ENCODE measurements around the gene TARBP2. TPM values are rescaled to one million over a fixed set of nuclear protein-coding genes. Genes with fewer than 3 reads are reported as not detected.
"Not testable (repeated sequence)": the region's sequence is repeated elsewhere in the genome, so short reads cannot be mapped to it uniquely, and the experiment has no call there.

Gene TARBP2
- total RNA-seq, 1 donor from 2014 or later: 22.3 TPM

GRCh38 chr12:53474077-53474476 is 27.0 kb upstream of the TARBP2 start:
- ATAC-seq (no peak), DNase-seq (ENCODE audit: low spot score) (no peak)

GRCh38 chr12:53474819-53475218 is 26.3 kb upstream of the TARBP2 start:
- ATAC-seq: no peak

GRCh38 chr12:53476769-53477209 is 24.3 kb upstream of the TARBP2 start:
- no peak for DNase-seq (ENCODE audit: low spot score)
- peak; percentile 31 for ATAC-seq

More at GRCh38 chr12:53474819-53475218, 26.3 kb upstream of the TARBP2 start:
- no peak for DNase-seq (ENCODE audit: low spot score)

- ATAC-seq: no peak
- no peak for DNase-seq (ENCODE audit: low spot score)
Measured at GRCh38 chr12:53478865-53479264, 22.2 kb upstream of the TARBP2 start.

GRCh38 chr12:53479331-53479730 is 21.8 kb upstream of the TARBP2 start:
- DNase-seq (ENCODE audit: low spot score): no peak
- ATAC-seq: no peak

GRCh38 chr12:53480491-53481442 is 20.3 kb upstream of the TARBP2 start:
- ATAC-seq (no peak), DNase-seq (ENCODE audit: low spot score) (no peak)

GRCh38 chr12:53481458-53481857 is 19.6 kb upstream of the TARBP2 start:
- DNase-seq (ENCODE audit: low spot score); ATAC-seq: not testable (repeated sequence)

- no peak for DNase-seq (ENCODE audit: low spot score)
- ATAC-seq: no peak
Measured at GRCh38 chr12:53481939-53482586, 19.0 kb upstream of the TARBP2 start.

- ATAC-seq: peak; percentile 2
- no peak for DNase-seq (ENCODE audit: low spot score)
Measured at GRCh38 chr12:53482626-53483168, 18.4 kb upstream of the TARBP2 start.

- DNase-seq (ENCODE audit: low spot score) (no peak), ATAC-seq (peak; percentile 4)
Measured at GRCh38 chr12:53483225-53483978, 17.7 kb upstream of the TARBP2 start.

GRCh38 chr12:53483979-53484377 is 17.1 kb upstream of the TARBP2 start:
- ATAC-seq (no peak), DNase-seq (ENCODE audit: low spot score) (no peak)

- ATAC-seq (no peak), DNase-seq (ENCODE audit: low spot score) (no peak)
Measured at GRCh38 chr12:53484686-53485575, 16.2 kb upstream of the TARBP2 start.

- DNase-seq (ENCODE audit: low spot score) (no peak), ATAC-seq (peak; percentile 3)
Measured at GRCh38 chr12:53485955-53486735, 14.9 kb upstream of the TARBP2 start.

GRCh38 chr12:53486736-53487487 is 14.2 kb upstream of the TARBP2 start:
- no peak for DNase-seq (ENCODE audit: low spot score)

GRCh38 chr12:53489242-53489864 is 11.7 kb upstream of the TARBP2 start:
- DNase-seq (ENCODE audit: low spot score) (no peak), ATAC-seq (no peak)

More at GRCh38 chr12:53486736-53487487, 14.2 kb upstream of the TARBP2 start:
- ATAC-seq: peak; percentile 4

- no peak for DNase-seq (ENCODE audit: low spot score)
- no peak for ATAC-seq
Measured at GRCh38 chr12:53492188-53492587, 8.9 kb upstream of the TARBP2 start.

GRCh38 chr12:53492830-53493609 is 8.1 kb upstream of the TARBP2 start:
- ATAC-seq (peak; percentile 95), DNase-seq (ENCODE audit: low spot score) (peak; percentile 92)

All from left lobe of liver (tissue), 2 donors.